ENCODE measurements around the gene GPR39.
A peak's percentile ranks its signal among the peaks of the same experiment; 100 is the strongest.

GPR39 gene

DNA sequence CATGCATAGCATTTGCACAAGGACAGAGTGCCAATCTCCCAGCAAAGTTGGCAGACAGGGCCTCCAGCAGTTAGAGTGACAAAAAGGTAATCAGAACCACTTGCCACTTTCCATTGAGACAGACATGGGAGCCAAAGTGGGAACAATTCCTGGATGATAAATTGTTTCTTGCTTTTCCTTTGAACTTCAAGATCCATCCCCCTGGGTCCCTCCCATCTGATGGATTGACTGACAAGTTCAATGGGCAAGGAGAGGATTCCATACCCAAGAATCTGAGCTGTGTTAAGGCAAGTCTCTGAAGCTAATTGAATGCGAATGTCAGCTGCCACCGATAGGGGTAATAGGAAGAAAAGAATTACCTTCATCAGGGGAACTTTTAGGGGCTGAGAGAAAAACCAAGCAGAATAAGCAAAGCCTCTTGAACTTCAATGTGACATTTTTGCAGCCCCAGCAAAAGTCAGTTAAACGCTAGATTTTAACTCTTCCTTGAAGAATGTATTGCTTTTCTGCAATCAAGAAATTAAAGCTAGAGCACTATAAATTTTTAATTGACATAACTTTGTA lies 156.9 kb downstream of the GPR39 start:
- no peak for DNase-seq (ENCODE audit: low read depth in 1 of 2, low spot score in 1 of 2)
- no peak for TF ChIP-seq JUND (IDR thresholded peaks at IDR 0.05; ENCODE audit: low read depth)
- in situ Hi-C loops (cut with HindIII; ENCODE audit: low pct_unique_long_range_greater_than_20kb, low sequenced_read_pairs): no loop called here

DNA sequence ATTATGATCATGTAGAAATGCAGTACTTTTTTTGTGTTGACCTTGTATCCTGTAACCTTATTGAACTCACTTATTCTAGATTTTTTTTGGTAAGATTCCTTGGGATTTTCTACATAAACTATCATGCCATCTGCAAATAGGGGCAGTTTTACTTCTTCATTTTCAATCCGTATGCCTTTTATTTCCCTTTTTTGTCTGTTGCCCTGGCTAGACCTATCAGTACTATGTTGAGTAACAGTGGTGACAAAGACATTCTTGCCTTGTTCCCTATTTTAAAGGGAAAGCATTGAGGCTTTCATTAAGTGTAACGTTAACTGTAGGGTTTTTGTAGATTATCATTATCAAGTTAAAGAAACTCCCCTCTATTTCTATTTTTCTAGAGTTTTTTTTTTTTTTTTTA lies 161.1 kb downstream of the GPR39 start:
- DNase-seq (ENCODE audit: low read depth in 1 of 2, low spot score in 1 of 2): no peak
- TF ChIP-seq JUND (IDR thresholded peaks at IDR 0.05; ENCODE audit: low read depth): no peak
- in situ Hi-C loops (cut with HindIII; ENCODE audit: low pct_unique_long_range_greater_than_20kb, low sequenced_read_pairs): no loop called here

GRCh38 chr2:132581591-132581990 lies 165.0 kb downstream of the GPR39 start:
- DNase-seq (ENCODE audit: low read depth in 1 of 2, low spot score in 1 of 2): no peak
- in situ Hi-C loops (cut with HindIII; ENCODE audit: low pct_unique_long_range_greater_than_20kb, low sequenced_read_pairs): no loop called here
- TF ChIP-seq JUND (IDR thresholded peaks at IDR 0.05; ENCODE audit: low read depth): no peak

- in situ Hi-C loops (cut with HindIII; ENCODE audit: low pct_unique_long_range_greater_than_20kb, low sequenced_read_pairs): no loop called here
- DNase-seq (ENCODE audit: low read depth in 1 of 2, low spot score in 1 of 2): peak in 1 of 2 experiments; percentile 26
- no peak for TF ChIP-seq JUND (IDR thresholded peaks at IDR 0.05; ENCODE audit: low read depth)
Observed at GRCh38 chr2:132581991-132582738, 165.6 kb downstream of the GPR39 start.

GRCh38 chr2:132583666-132584360 lies 167.2 kb downstream of the GPR39 start:
- no peak for DNase-seq (ENCODE audit: low read depth in 1 of 2, low spot score in 1 of 2)
- TF ChIP-seq JUND (IDR thresholded peaks at IDR 0.05; ENCODE audit: low read depth): no peak

GRCh38 chr2:132584976-132585817 lies 168.6 kb downstream of the GPR39 start:
- no peak for TF ChIP-seq JUND (IDR thresholded peaks at IDR 0.05; ENCODE audit: low read depth)
- in situ Hi-C loops (cut with HindIII; ENCODE audit: low pct_unique_long_range_greater_than_20kb, low sequenced_read_pairs): no loop called here
- DNase-seq (ENCODE audit: low read depth in 1 of 2, low spot score in 1 of 2): no peak

More at GRCh38 chr2:132583666-132584360, 167.2 kb downstream of the GPR39 start:
- in situ Hi-C loops (cut with HindIII; ENCODE audit: low pct_unique_long_range_greater_than_20kb, low sequenced_read_pairs): no loop called here

DNA sequence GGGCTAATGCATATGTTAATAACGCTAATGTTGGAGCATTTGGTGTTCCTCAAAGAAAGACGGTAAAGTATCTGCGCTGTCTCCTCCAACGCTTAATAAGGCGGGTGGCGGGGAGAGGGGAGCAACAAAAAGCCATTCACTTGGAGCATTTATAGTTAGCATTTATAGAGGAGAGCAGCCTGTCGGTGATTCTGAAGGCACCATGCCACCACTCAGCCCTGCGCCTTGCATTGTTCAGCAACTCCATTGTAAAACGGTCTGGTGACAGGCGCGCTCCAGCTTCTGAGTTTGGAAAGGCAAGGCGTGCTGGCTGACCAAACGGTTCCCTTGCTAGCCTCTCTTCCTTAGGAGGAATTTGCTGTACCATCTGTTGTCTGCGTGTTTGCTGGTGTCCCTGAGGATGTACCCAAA lies 169.5 kb downstream of the GPR39 start:
- no peak for DNase-seq (ENCODE audit: low read depth in 1 of 2, low spot score in 1 of 2)
- in situ Hi-C loops (cut with HindIII; ENCODE audit: low pct_unique_long_range_greater_than_20kb, low sequenced_read_pairs): no loop called here
- TF ChIP-seq JUND (IDR thresholded peaks at IDR 0.05; ENCODE audit: low read depth): no peak

GRCh38 chr2:132586835-132587234 lies 170.2 kb downstream of the GPR39 start:
- no peak for DNase-seq (ENCODE audit: low read depth in 1 of 2, low spot score in 1 of 2)
- no peak for TF ChIP-seq JUND (IDR thresholded peaks at IDR 0.05; ENCODE audit: low read depth)
- in situ Hi-C loops (cut with HindIII; ENCODE audit: low pct_unique_long_range_greater_than_20kb, low sequenced_read_pairs): no loop called here

- in situ Hi-C loops (cut with HindIII; ENCODE audit: low pct_unique_long_range_greater_than_20kb, low sequenced_read_pairs): no loop called here
- no peak for DNase-seq (ENCODE audit: low read depth in 1 of 2, low spot score in 1 of 2)
- no peak for TF ChIP-seq JUND (IDR thresholded peaks at IDR 0.05; ENCODE audit: low read depth)
Observed at GRCh38 chr2:132588576-132588975, 172.0 kb downstream of the GPR39 start.

GRCh38 chr2:132589111-132589830 lies 172.7 kb downstream of the GPR39 start:
- in situ Hi-C loops (cut with HindIII; ENCODE audit: low pct_unique_long_range_greater_than_20kb, low sequenced_read_pairs): no loop called here
- DNase-seq (ENCODE audit: low read depth in 1 of 2, low spot score in 1 of 2): no peak
- no peak for TF ChIP-seq JUND (IDR thresholded peaks at IDR 0.05; ENCODE audit: low read depth)

DNA sequence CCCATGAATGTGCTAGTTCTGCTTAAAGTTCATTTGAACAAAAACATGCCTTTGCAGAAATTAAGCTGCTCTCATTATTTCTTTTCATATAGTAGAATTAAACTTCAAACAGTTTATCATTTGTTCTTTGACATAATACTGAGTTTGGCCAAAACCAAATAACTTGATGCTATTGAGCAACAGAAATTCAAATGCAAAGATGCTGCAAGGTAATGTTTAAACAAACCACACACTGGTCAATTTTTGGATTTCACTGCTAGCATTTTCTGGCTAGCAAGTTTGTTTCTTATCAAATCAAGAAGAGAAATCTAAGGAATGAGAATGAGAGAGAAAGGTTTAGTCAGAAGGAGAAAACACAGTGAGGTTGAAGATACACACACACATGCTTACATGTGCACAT lies 173.4 kb downstream of the GPR39 start:
- TF ChIP-seq JUND (IDR thresholded peaks at IDR 0.05; ENCODE audit: low read depth): no peak
- in situ Hi-C loops (cut with HindIII; ENCODE audit: low pct_unique_long_range_greater_than_20kb, low sequenced_read_pairs): no loop called here
- DNase-seq (ENCODE audit: low read depth in 1 of 2, low spot score in 1 of 2): no peak

DNA sequence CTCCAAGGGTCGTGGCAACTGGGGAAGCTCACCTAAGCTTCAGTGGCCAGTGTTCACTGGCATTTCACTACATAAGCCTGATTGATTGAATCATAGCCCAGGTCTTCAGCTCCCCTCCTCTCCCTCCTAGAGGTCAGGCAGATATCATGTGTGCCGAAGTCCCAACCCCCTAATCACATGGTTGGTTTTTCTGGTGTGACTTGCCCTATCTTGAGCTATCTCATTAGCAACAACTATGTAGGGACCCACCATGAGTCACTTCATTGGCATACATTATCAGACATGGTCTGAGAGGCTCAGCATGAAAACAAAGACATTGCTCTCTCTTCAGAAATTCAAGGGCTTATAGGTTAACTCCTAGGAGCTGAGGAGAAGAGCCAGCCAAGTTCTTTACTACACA lies 176.6 kb downstream of the GPR39 start:
- no peak for TF ChIP-seq JUND (IDR thresholded peaks at IDR 0.05; ENCODE audit: low read depth)

More for the DNA sequence above, 176.6 kb downstream of the GPR39 start:
- in situ Hi-C loops (cut with HindIII; ENCODE audit: low pct_unique_long_range_greater_than_20kb, low sequenced_read_pairs): no loop called here
- no peak for DNase-seq (ENCODE audit: low read depth in 1 of 2, low spot score in 1 of 2)

Data from T47D (cell line).